ENCODE results near the gene ZMAT1.

The ZMAT1 gene

GRCh38 chrX:101931488-101932248 is at the start of gene ZMAT1:
TSS of gene ZMAT1 (minus strand) at chrX:101932027. CDS start at chrX:101932008, 19 bp downstream.
- ChIA-PET CTCF (interaction anchor here (0.6 to 0.8 kb wide), 2 partner anchors 40 to 123 kb away, joined by 3 to 4 read pairs; no protein-coding TSS in a partner anchor), POLR2A (no interaction called here)
- Histone ChIP-seq H3K9me3 (ENCODE audit: control insufficient read depth, insufficient read depth, low read depth, low read length) (no peaks in the 10 kb centered on the region), H3K4me1 (ENCODE audit: control insufficient read depth, insufficient read depth, low read length) (no peaks in the 10 kb centered on the region), H3K27ac (ENCODE audit: extremely low read depth, low read depth, low read length) (peak within 1 kb of the TSS; percentile 66; the same call in 1 of the 2 replicates), H3K4me3 (ENCODE audit: low read depth, low read length) (peak within 1 kb of the TSS; percentile 43), H3K36me3 (ENCODE audit: control insufficient read depth in 2 of 2, insufficient read depth in 1 of 2, low read length in 2 of 2) (no peaks in the 10 kb centered on the region)
- TF ChIP-seq ZNF548 (tag by site-specific recombination; IDR thresholded peaks at IDR 0.05) = no peak
- TF ChIP-seq ZNF629 (tag by site-specific recombination; IDR thresholded peaks at IDR 0.05) = peak; percentile 39; the same call in 1 of the 2 replicates
- peak; percentile 27; the same call in 1 of the 2 replicates for TF ChIP-seq ZNF335 (tag by site-specific recombination; conservative IDR thresholded peaks at IDR 0.05)
- TF ChIP-seq ZNF155 (tag by site-specific recombination; IDR thresholded peaks at IDR 0.05) = no peak
- TF ChIP-seq ZBTB26 (tag by site-specific recombination; optimal IDR thresholded peaks at IDR 0.05) = peak; percentile 63
- TF ChIP-seq ZNF660 (tag by site-specific recombination; IDR thresholded peaks at IDR 0.05) = no peak
- no peak for TF ChIP-seq ZNF777 (tag by site-specific recombination; IDR thresholded peaks at IDR 0.05; ENCODE audit: borderline replicate concordance)
- TF ChIP-seq SP3 (tag by site-specific recombination; IDR thresholded peaks at IDR 0.05) = peak; percentile 57
- TF ChIP-seq PBX3 (CRISPR knock-in tag; IDR thresholded peaks at IDR 0.05) = peak; percentile 57; the same call in 1 of the 2 replicates
- TF ChIP-seq ZNF398 (tag by site-specific recombination; IDR thresholded peaks at IDR 0.05) = peak; percentile 34; the same call in 1 of the 2 replicates
- peak; percentile 77 for TF ChIP-seq ZFHX2 (tag by site-specific recombination; conservative IDR thresholded peaks at IDR 0.05)
- TF ChIP-seq YY1 (tag by site-specific recombination; IDR thresholded peaks at IDR 0.05) = peak; percentile 72
- no peak for TF ChIP-seq ZSCAN23 (tag by site-specific recombination; IDR thresholded peaks at IDR 0.05)
- TF ChIP-seq ZNF623 (tag by site-specific recombination; IDR thresholded peaks at IDR 0.05) = no peak
- no peak for TF ChIP-seq ZNF544 (tag by site-specific recombination; IDR thresholded peaks at IDR 0.05)
- TF ChIP-seq SP7 (tag by site-specific recombination; IDR thresholded peaks at IDR 0.05) = 0 out of 2 replicates have a peak, but pooled peaks have one; percentile 28
- TF ChIP-seq ZSCAN30 (tag by site-specific recombination; IDR thresholded peaks at IDR 0.05) = 0 out of 2 replicates have a peak, but pooled peaks have one; percentile 16
- TF ChIP-seq ZNF133 (tag by site-specific recombination; IDR thresholded peaks at IDR 0.05) = no peak
- TF ChIP-seq KLF9 (tag by site-specific recombination; IDR thresholded peaks at IDR 0.05; ENCODE audit: low read depth) = peak; percentile 24; the same call in 1 of the 2 replicates
- TF ChIP-seq ZBTB48 (tag by site-specific recombination; IDR thresholded peaks at IDR 0.05) = no peak
- no peak; the same call in 1 of the 2 replicates for TF ChIP-seq ZNF513 (tag by site-specific recombination; IDR thresholded peaks at IDR 0.05)
- TF ChIP-seq KLF7 (tag by site-specific recombination; IDR thresholded peaks at IDR 0.05; ENCODE audit: borderline replicate concordance) = no peak
- no peak for TF ChIP-seq OSR2 (tag by site-specific recombination; IDR thresholded peaks at IDR 0.05)
- no peak for TF ChIP-seq ZNF311 (tag by site-specific recombination; IDR thresholded peaks at IDR 0.05; ENCODE audit: borderline replicate concordance)
- no peak for TF ChIP-seq ZNF423 (tag by site-specific recombination; IDR thresholded peaks at IDR 0.05)
- no peak for TF ChIP-seq ZNF146 (tag by site-specific recombination; IDR thresholded peaks at IDR 0.05)
- TF ChIP-seq ZBTB21 (tag by site-specific recombination; IDR thresholded peaks at IDR 0.05) = no peak
- no peak for TF ChIP-seq TSHZ1 (tag by site-specific recombination; IDR thresholded peaks at IDR 0.05; ENCODE audit: borderline replicate concordance)
- no peak for TF ChIP-seq ZNF211 (tag by site-specific recombination; IDR thresholded peaks at IDR 0.05; ENCODE audit: low read depth)
- TF ChIP-seq ZNF624 (tag by site-specific recombination; IDR thresholded peaks at IDR 0.05) = no peak

Measured in HEK293 (cell line).